Kidney epithelial cell (primary cell): ENCODE data around the gene DBX1. TPM values are rescaled to one million over a fixed set of nuclear protein-coding genes. Genes with fewer than 3 reads are reported as not detected.

Experiments used
- DNase-seq: peaks from one replicate; pipeline ENCODE4 v3.0.0-alpha.2; 2010; ENCODE audit warnings: low read depth
- H3K27me3 ChIP-seq: 2 replicates; pipeline ENCODE4 v1.6.0; 2011; ENCODE audit warnings: low read length; ENCODE audit not compliant: control insufficient read depth, insufficient read depth
- H3K36me3 ChIP-seq: 2 replicates; pipeline ENCODE4 v1.5.1; 2011; ENCODE audit warnings: low read length; ENCODE audit not compliant: control insufficient read depth, insufficient read depth
- H3K4me3 ChIP-seq: 2 replicates; pipeline ENCODE4 v1.5.1; 2011; ENCODE audit warnings: low read depth, mild to moderate bottlenecking, control low read depth, low read length
- CTCF ChIP-seq: IDR thresholded peaks from 2 replicates; pipeline ENCODE4 v1.5.1; 2011; ENCODE audit warnings: mild to moderate bottlenecking, moderate library complexity, low read length, control low read depth, inconsistent platforms; ENCODE audit not compliant: insufficient read depth, poor library complexity, severe bottlenecking
- total RNA-seq: library from RNA; depleted of rRNA; stranded (reverse); fragments of >200 nt; gene quantifications from 2 replicates; pipeline ENCODE4 v1.2.3, GENCODE V29; 2015

The DBX1 gene
- total RNA-seq, 1 donor from 2014 or later = not detected

GRCh38 chr11:20163783-20164481, 3.7 kb upstream of the DBX1 start:
- no peak for TF ChIP-seq CTCF
- Histone ChIP-seq H3K4me3 (no peak overlapping the region), H3K27me3 (peaks cover 78% of the 10 kb centered on the region), H3K36me3 (no peaks in the 10 kb centered on the region)
- DNase-seq = no peak

- TF ChIP-seq CTCF = no peak
- no peak for DNase-seq
- H3K27me3 ChIP-seq = peaks cover 85% of the 10 kb centered on the region
- no peak overlapping the region for H3K4me3 ChIP-seq
- no peaks in the 10 kb centered on the region for H3K36me3 ChIP-seq
These were observed 2.8 kb upstream of the DBX1 start for GRCh38 chr11:20162824-20163782.

GRCh38 chr11:20161923-20162744, 1.9 kb upstream of the DBX1 start:
- no peaks in the 10 kb centered on the region for H3K36me3 ChIP-seq
- no peak for TF ChIP-seq CTCF
- peaks cover 87% of the 10 kb centered on the region for H3K27me3 ChIP-seq
- no peak for DNase-seq
- no peak overlapping the region for H3K4me3 ChIP-seq

GRCh38 chr11:20161230-20161918, 1.1 kb upstream of the DBX1 start:
- H3K27me3 ChIP-seq = peaks cover 91% of the 10 kb centered on the region
- DNase-seq = no peak
- no peaks in the 10 kb centered on the region for H3K36me3 ChIP-seq
- TF ChIP-seq CTCF = no peak
- no peak overlapping the region for H3K4me3 ChIP-seq

- Histone ChIP-seq H3K4me3 (no peak overlapping the region), H3K27me3 (peaks cover 94% of the 10 kb centered on the region), H3K36me3 (no peaks in the 10 kb centered on the region)
- no peak for TF ChIP-seq CTCF
- DNase-seq = no peak
These were observed 551 bp downstream of the DBX1 start for GRCh38 chr11:20159466-20160381.
